WI38 (cell line): ENCODE data around the gene KLF17.

ENCODE experiments used
- H3K4me3 ChIP-seq: 2 replicates; pipeline ENCODE4 v1.5.1; 2011; ENCODE audit warnings: low read depth, mild to moderate bottlenecking, control low read depth, low read length
- CTCF ChIP-seq: IDR thresholded peaks from 2 replicates; pipeline ENCODE4 v1.5.1; 2012; ENCODE audit warnings: low read depth, mild to moderate bottlenecking, control low read depth, low read length

The KLF17 gene

GRCh38 chr1:44077421-44077820 lies 41.2 kb upstream of the KLF17 start:
- no peak for TF ChIP-seq CTCF
- no peak overlapping the region for H3K4me3 ChIP-seq

GRCh38 chr1:44078104-44078503 lies 40.5 kb upstream of the KLF17 start:
- TF ChIP-seq CTCF: no peak
- H3K4me3 ChIP-seq: no peak overlapping the region

GRCh38 chr1:44079566-44079965 lies 39.1 kb upstream of the KLF17 start:
- no peak for TF ChIP-seq CTCF
- no peak overlapping the region for H3K4me3 ChIP-seq

GRCh38 chr1:44084998-44085675 lies 33.5 kb upstream of the KLF17 start:
- TF ChIP-seq CTCF: no peak
- H3K4me3 ChIP-seq: no peak overlapping the region

GRCh38 chr1:44086692-44087474 lies 31.7 kb upstream of the KLF17 start:
- no peak for TF ChIP-seq CTCF
- no peak overlapping the region for H3K4me3 ChIP-seq

GRCh38 chr1:44089371-44090048 lies 29.1 kb upstream of the KLF17 start:
- no peak overlapping the region for H3K4me3 ChIP-seq
- TF ChIP-seq CTCF: no peak
